ENCODE measurements around the gene DGKB. TPM values are rescaled to one million over a fixed set of nuclear protein-coding genes. Genes with fewer than 3 reads are reported as not detected.

The DGKB gene
- total RNA-seq, 1 experiment from 2014 or later, result not detected

DNA sequence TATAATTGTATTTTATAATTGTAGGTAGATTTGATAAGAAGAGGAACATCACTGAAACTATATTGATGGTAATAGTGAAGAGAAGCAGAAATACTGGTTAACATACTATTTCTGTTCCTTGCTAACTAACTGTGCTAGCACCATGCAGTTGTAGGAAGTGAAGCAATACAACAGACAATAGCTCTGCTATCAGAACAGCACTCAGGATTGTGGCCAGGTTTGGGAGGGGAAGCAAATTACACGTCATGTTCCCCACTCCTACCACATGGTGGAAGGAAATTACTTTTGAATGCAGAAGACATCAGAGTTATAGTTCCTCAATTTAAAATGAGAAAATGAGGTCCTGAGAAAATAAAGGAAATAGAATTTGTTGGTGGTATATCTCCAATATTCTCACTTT is 151.1 kb downstream of the DGKB start:
- TF ChIP-seq, protein P1, sequence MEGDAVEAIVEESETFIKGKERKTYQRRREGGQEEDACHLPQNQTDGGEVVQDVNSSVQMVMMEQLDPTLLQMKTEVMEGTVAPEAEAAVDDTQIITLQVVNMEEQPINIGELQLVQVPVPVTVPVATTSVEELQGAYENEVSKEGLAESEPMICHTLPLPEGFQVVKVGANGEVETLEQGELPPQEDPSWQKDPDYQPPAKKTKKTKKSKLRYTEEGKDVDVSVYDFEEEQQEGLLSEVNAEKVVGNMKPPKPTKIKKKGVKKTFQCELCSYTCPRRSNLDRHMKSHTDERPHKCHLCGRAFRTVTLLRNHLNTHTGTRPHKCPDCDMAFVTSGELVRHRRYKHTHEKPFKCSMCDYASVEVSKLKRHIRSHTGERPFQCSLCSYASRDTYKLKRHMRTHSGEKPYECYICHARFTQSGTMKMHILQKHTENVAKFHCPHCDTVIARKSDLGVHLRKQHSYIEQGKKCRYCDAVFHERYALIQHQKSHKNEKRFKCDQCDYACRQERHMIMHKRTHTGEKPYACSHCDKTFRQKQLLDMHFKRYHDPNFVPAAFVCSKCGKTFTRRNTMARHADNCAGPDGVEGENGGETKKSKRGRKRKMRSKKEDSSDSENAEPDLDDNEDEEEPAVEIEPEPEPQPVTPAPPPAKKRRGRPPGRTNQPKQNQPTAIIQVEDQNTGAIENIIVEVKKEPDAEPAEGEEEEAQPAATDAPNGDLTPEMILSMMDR (IDR thresholded peaks at IDR 0.05; ENCODE audit: unreplicated experiment), result no peak
- no peaks in the 10 kb centered on the region for H3K9me3 Mint-ChIP-seq (ENCODE audit: low read depth, unreplicated experiment)
- intact Hi-C loops (cut with micrococcal nuclease; ENCODE audit: unreplicated experiment), result no loop called here
- CTCF ChIA-PET, result interaction anchor here (0.6 kb wide), 1 partner anchor 34 kb away, joined by 3 read pairs; no protein-coding TSS in a partner anchor
- BruUV-seq (replicated peaks), result no TSS peak
- H3K27ac Mint-ChIP-seq (ENCODE audit: unreplicated experiment), result no peak overlapping the region
- H3K27me3 Mint-ChIP-seq (ENCODE audit: unreplicated experiment), result no peaks in the 10 kb centered on the region
- H3K4me1 Mint-ChIP-seq (ENCODE audit: low read depth, unreplicated experiment), result peaks cover 64% of the 10 kb centered on the region
- peaks cover 6% of the 10 kb centered on the region for H3K36me3 Mint-ChIP-seq (ENCODE audit: insufficient read depth, unreplicated experiment)
- no peak for DNase-seq
- H3K4me3 Mint-ChIP-seq (ENCODE audit: low read depth, unreplicated experiment), result no peak overlapping the region

DNA sequence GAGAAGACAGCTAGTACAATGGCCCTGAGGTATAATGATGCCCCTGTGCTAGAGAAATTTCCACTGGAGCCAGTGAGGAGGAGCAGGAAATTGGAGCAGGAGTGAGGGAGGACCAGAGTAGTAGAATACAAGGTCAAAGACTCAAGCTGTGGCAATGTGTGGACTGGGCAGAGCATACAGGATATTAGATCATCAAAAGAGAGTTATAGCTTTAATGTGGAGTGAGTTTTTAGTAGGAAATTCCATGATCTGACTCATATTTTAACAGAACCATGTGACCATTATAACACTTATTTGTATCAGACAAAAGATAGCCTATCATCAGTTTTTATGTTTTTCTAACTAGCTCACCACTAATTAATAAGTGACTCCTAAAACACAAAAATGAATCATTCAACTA is 154.1 kb downstream of the DGKB start:
- TF ChIP-seq, protein P1 (IDR thresholded peaks at IDR 0.05; ENCODE audit: unreplicated experiment), result no peak
- CTCF ChIA-PET, result interaction anchor here (0.6 to 1.3 kb wide), 7 partner anchors 10 to 268 kb away, joined by 3 to 5 read pairs (median 3); no protein-coding TSS in a partner anchor
- Mint-ChIP-seq H3K27ac (ENCODE audit: unreplicated experiment) (peak overlapping the region; percentile 78), H3K36me3 (ENCODE audit: insufficient read depth, unreplicated experiment) (peaks cover 6% of the 10 kb centered on the region), H3K9me3 (ENCODE audit: low read depth, unreplicated experiment) (peaks cover 2% of the 10 kb centered on the region), H3K4me1 (ENCODE audit: low read depth, unreplicated experiment) (peaks cover 51% of the 10 kb centered on the region), H3K4me3 (ENCODE audit: low read depth, unreplicated experiment) (no peak overlapping the region), H3K27me3 (ENCODE audit: unreplicated experiment) (no peaks in the 10 kb centered on the region)
- peak; percentile 41 for DNase-seq
- no TSS peak for BruUV-seq (replicated peaks)
- intact Hi-C loops (cut with micrococcal nuclease; ENCODE audit: unreplicated experiment), result no loop called here

DNA sequence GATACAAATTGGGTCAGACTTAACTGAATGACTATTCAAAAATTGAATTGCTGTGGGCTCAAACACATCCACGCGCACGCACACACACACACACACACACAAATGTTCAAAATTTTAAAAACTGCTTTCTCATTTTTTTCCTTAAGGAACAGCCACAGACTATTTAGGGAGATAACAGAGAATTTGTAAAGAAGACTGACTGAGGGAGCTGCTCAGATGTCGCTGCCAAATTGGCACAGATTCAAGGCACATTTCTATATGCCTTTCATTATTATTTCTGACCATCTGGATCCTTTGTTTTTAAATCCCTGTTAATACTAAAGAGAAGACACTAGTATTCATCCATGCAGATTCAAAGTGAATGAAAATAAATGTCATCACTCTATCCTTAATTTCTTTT is 154.8 kb downstream of the DGKB start:
- peak overlapping the region; percentile 78 for H3K27ac Mint-ChIP-seq (ENCODE audit: unreplicated experiment)
- H3K27me3 Mint-ChIP-seq (ENCODE audit: unreplicated experiment), result no peaks in the 10 kb centered on the region
- no peak overlapping the region for H3K4me3 Mint-ChIP-seq (ENCODE audit: low read depth, unreplicated experiment)
- DNase-seq, result no peak
- intact Hi-C loops (cut with micrococcal nuclease; ENCODE audit: unreplicated experiment), result no loop called here
- TF ChIP-seq, protein P1 (IDR thresholded peaks at IDR 0.05; ENCODE audit: unreplicated experiment), result no peak
- BruUV-seq (replicated peaks), result no TSS peak
- H3K9me3 Mint-ChIP-seq (ENCODE audit: low read depth, unreplicated experiment), result peaks cover 2% of the 10 kb centered on the region
- H3K4me1 Mint-ChIP-seq (ENCODE audit: low read depth, unreplicated experiment), result peaks cover 49% of the 10 kb centered on the region
- CTCF ChIA-PET, result interaction anchor here (1.0 to 1.3 kb wide), 2 partner anchors 30 to 87 kb away, joined by 3 to 5 read pairs; no protein-coding TSS in a partner anchor
- peaks cover 6% of the 10 kb centered on the region for H3K36me3 Mint-ChIP-seq (ENCODE audit: insufficient read depth, unreplicated experiment)

DNA sequence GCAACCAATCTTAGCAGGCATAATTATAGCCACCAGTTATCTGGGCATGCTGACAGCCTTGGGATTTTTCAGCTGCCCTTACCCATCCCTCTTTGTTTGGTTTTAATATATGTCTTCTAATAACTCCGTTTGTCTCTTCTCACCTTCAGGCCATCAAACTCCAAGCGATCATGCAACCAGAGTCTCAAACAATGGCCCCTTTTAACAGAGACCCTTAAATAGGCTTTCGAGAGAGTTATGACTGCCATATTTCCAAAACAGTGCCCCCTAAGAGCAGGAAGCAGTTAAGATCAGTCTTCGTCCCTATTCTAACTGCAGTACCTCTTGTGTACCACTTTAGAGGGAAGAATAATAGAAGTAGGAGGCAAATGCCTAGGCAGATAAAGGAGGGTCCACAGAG is 157.5 kb downstream of the DGKB start:
- BruUV-seq (replicated peaks), result no TSS peak
- Mint-ChIP-seq H3K4me3 (ENCODE audit: low read depth, unreplicated experiment) (no peak overlapping the region), H3K27ac (ENCODE audit: unreplicated experiment) (no peak overlapping the region), H3K9me3 (ENCODE audit: low read depth, unreplicated experiment) (peaks cover 7% of the 10 kb centered on the region), H3K36me3 (ENCODE audit: insufficient read depth, unreplicated experiment) (peaks cover 6% of the 10 kb centered on the region), H3K4me1 (ENCODE audit: low read depth, unreplicated experiment) (peaks cover 28% of the 10 kb centered on the region), H3K27me3 (ENCODE audit: unreplicated experiment) (no peaks in the 10 kb centered on the region)
- TF ChIP-seq, protein P1 (IDR thresholded peaks at IDR 0.05; ENCODE audit: unreplicated experiment), result no peak
- DNase-seq, result no peak
- intact Hi-C loops (cut with micrococcal nuclease; ENCODE audit: unreplicated experiment), result no loop called here
- CTCF ChIA-PET, result no interaction called here
